Loucy (cell line): ENCODE results near the gene MPZL3.

ENCODE experiments used
- H2AFZ ChIP-seq: fragments of 200-600 bp; sonication (generic); 2 replicates; pipeline ENCODE4 v1.6.0; 2016; ENCODE audit warnings: antibody characterized with exemption, mild to moderate bottlenecking, low read length, moderate library complexity
- H3F3A ChIP-seq: fragments of 200-600 bp; 2 replicates; pipeline ENCODE4 v1.6.0; 2016; ENCODE audit warnings: antibody characterized with exemption, low read depth, mild to moderate bottlenecking
- H3K27me3 ChIP-seq: fragments of 200-600 bp; sonication (generic); 2 replicates; pipeline ENCODE4 v1.6.1; 2014; ENCODE audit warnings: low read length, mild to moderate bottlenecking; ENCODE audit not compliant: insufficient read depth, poor library complexity, severe bottlenecking
- H3K36me3 ChIP-seq: fragments of 200-600 bp; sonication (generic); 2 replicates; pipeline ENCODE4 v1.6.1; 2016; ENCODE audit warnings: low read length; ENCODE audit not compliant: insufficient read depth
- H3K4me1 ChIP-seq: fragments of 200-600 bp; sonication (generic); 2 replicates; pipeline ENCODE4 v1.5.1; 2014; ENCODE audit warnings: low read length, mild to moderate bottlenecking; ENCODE audit not compliant: insufficient read depth, poor library complexity, severe bottlenecking
- H3K4me2 ChIP-seq: fragments of 200-600 bp; sonication (generic); 2 replicates; pipeline ENCODE4 v1.6.0; 2014; ENCODE audit warnings: antibody characterized with exemption, low read length, low read depth, mild to moderate bottlenecking; ENCODE audit not compliant: poor library complexity, severe bottlenecking
- H3K4me3 ChIP-seq: fragments of 200-600 bp; sonication (generic); 2 replicates; pipeline ENCODE4 v1.5.1; 2014; ENCODE audit warnings: low read length, mild to moderate bottlenecking, mixed read lengths; ENCODE audit not compliant: poor library complexity, severe bottlenecking
- H3K79me2 ChIP-seq: fragments of 200-600 bp; sonication (generic); 2 replicates; pipeline ENCODE4 v1.6.1; 2014; ENCODE audit warnings: low read length; ENCODE audit not compliant: insufficient read depth
- H3K9ac ChIP-seq: fragments of 200-600 bp; sonication (generic); 2 replicates; pipeline ENCODE4 v1.6.0; 2014; ENCODE audit warnings: mild to moderate bottlenecking, low read depth, low read length, moderate library complexity; ENCODE audit not compliant: poor library complexity, severe bottlenecking
- H3K9me2 ChIP-seq: fragments of 200-600 bp; sonication (generic); replicated peaks from 2 replicates; pipeline ENCODE4 v1.6.1; 2016; ENCODE audit warnings: low read depth, low read length, mixed read lengths
- H3K9me3 ChIP-seq: fragments of 200-600 bp; sonication (generic); 2 replicates; pipeline ENCODE4 v1.6.1; 2014; ENCODE audit warnings: mild to moderate bottlenecking, antibody characterized with exemption, low read length, low read depth; ENCODE audit not compliant: insufficient read depth
- H4K20me1 ChIP-seq: fragments of 200-600 bp; sonication (generic); 2 replicates; pipeline ENCODE4 v1.6.0; 2014; ENCODE audit warnings: antibody characterized with exemption, low read length, mild to moderate bottlenecking; ENCODE audit not compliant: insufficient read depth, poor library complexity, severe bottlenecking
- CTCF ChIP-seq: fragments of 200-600 bp; sonication (generic); conservative IDR thresholded peaks from 2 replicates; pipeline ENCODE4 v1.5.1; 2014; ENCODE audit warnings: mild to moderate bottlenecking, antibody characterized with exemption, low read length
- EZH2phosphoT487 ChIP-seq: fragments of 200-600 bp; IDR thresholded peaks from 2 replicates; pipeline ENCODE4 v1.6.1; 2018; ENCODE audit warnings: antibody characterized with exemption, mild to moderate bottlenecking, moderate library complexity, borderline replicate concordance

MPZL3 gene

GRCh38 chr11:118263695-118264568 is 11.8 kb upstream of the MPZL3 start, which contains the start of gene MPZL2:
Gene MPZL2 (minus strand): TSS chr11:118264297. CDS start chr11:118264153, 144 bp downstream.
- no peaks in the 10 kb centered on the region for H3K79me2 ChIP-seq

DNA sequence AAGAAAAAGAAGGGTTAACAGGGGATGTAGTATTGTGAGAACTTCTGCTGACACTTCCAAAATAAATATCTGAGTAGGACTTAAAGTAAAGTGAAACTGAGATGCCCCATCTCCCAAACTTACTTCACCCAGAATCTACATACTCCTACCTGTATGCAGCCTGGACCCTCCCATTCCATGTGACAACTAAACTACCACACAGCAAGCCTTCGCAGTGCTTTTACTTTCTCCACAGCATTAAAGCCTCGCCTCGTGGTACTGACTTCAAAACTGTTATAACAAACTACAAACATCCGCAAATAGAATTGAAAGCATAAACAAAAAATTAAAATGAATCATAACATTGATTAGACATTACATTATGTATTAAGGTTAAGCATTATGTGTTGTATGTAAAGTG is 10.9 kb upstream of the MPZL3 start:
- no peak overlapping the region for H3K4me2 ChIP-seq
- H3K4me3 ChIP-seq = no peak overlapping the region
- no peaks in the 10 kb centered on the region for H3K79me2 ChIP-seq
- H3K9me3 ChIP-seq = peaks cover 2% of the 10 kb centered on the region; the same call in 1 of the 2 replicates
- no peak overlapping the region for H3K9ac ChIP-seq
- H3K27me3 ChIP-seq = peaks cover 69% of the 10 kb centered on the region
- no peaks in the 10 kb centered on the region for H4K20me1 ChIP-seq
- H3F3A ChIP-seq = no peaks in the 10 kb centered on the region
- H3K4me1 ChIP-seq = peaks cover 5% of the 10 kb centered on the region
- no peaks in the 10 kb centered on the region for H3K36me3 ChIP-seq
- no peaks in the 10 kb centered on the region for H3K9me2 ChIP-seq
- no peak overlapping the region for H2AFZ ChIP-seq
- no peak for TF ChIP-seq CTCF

More at GRCh38 chr11:118263695-118264568, 11.8 kb upstream of the MPZL3 start, which contains the start of gene MPZL2:
- Histone ChIP-seq H3K27me3 (peaks cover 77% of the 10 kb centered on the region), H2AFZ (peak within 1 kb of the TSS; percentile 55; the same call in 1 of the 2 replicates), H3K9ac (no peak within 1 kb of the TSS), H4K20me1 (no peaks in the 10 kb centered on the region), H3K9me3 (peaks cover 2% of the 10 kb centered on the region; the same call in 1 of the 2 replicates), H3K4me2 (peak within 1 kb of the TSS; percentile 52), H3K4me1 (peaks cover 5% of the 10 kb centered on the region), H3K4me3 (peak within 1 kb of the TSS; percentile 19), H3K9me2 (no peaks in the 10 kb centered on the region), H3F3A (no peaks in the 10 kb centered on the region), H3K36me3 (no peaks in the 10 kb centered on the region)
- TF ChIP-seq CTCF (peak; percentile 27; the same call in 1 of the 2 replicates), EZH2phosphoT487 (no peak)

GRCh38 chr11:118260353-118260752 is 8.2 kb upstream of the MPZL3 start:
- H3K79me2 ChIP-seq = no peaks in the 10 kb centered on the region
- no peaks in the 10 kb centered on the region for H4K20me1 ChIP-seq

More at GRCh38 chr11:118260353-118260752, 8.2 kb upstream of the MPZL3 start:
- TF ChIP-seq EZH2phosphoT487 = no peak
- no peak for TF ChIP-seq CTCF
- Histone ChIP-seq H2AFZ (no peak overlapping the region), H3K9me3 (peaks cover 2% of the 10 kb centered on the region; the same call in 1 of the 2 replicates), H3K27me3 (peaks cover 64% of the 10 kb centered on the region), H3F3A (no peaks in the 10 kb centered on the region), H3K4me1 (peaks cover 5% of the 10 kb centered on the region), H3K4me3 (no peak overlapping the region), H3K36me3 (no peaks in the 10 kb centered on the region), H3K4me2 (no peak overlapping the region), H3K9ac (no peak overlapping the region), H3K9me2 (no peaks in the 10 kb centered on the region)
